IPS-NIHi7 (cell line): ENCODE results near the gene LRRC56.
"Not testable (repeated sequence)": the region's sequence is repeated elsewhere in the genome, so short reads cannot be mapped to it uniquely, and the experiment has no call there.

Experiments
- DNase-seq: peaks from one replicate; pipeline ENCODE4 v3.0.0; 2012; ENCODE audit warnings: mixed read lengths; ENCODE audit errors: extremely low spot score

LRRC56 gene

GRCh38 chr11:501683-502287 lies 35.5 kb upstream of the LRRC56 start:
- DNase-seq, result no peak

- DNase-seq, result peak; percentile 8
Observed at GRCh38 chr11:502288-503178, 34.8 kb upstream of the LRRC56 start.

- DNase-seq, result no peak
Observed at GRCh38 chr11:503179-503981, 33.9 kb upstream of the LRRC56 start.

- DNase-seq, result peak; percentile 53
Observed at GRCh38 chr11:504053-504993, 33.0 kb upstream of the LRRC56 start.

- DNase-seq, result no peak
Observed at GRCh38 chr11:504994-505344, 32.4 kb upstream of the LRRC56 start.

- DNase-seq, result peak; percentile 99
Observed at GRCh38 chr11:506238-506994, 30.9 kb upstream of the LRRC56 start.

- DNase-seq, result peak; percentile 99
Observed at GRCh38 chr11:506995-507726, 30.2 kb upstream of the LRRC56 start, which contains the start of gene RNH1. Gene RNH1 (minus strand): TSS chr11:507242. CDS start chr11:502162, 5,080 bp downstream.

GRCh38 chr11:507727-508515 lies 29.4 kb upstream of the LRRC56 start:
- DNase-seq, result no peak

- DNase-seq, result no peak
Observed at GRCh38 chr11:508956-509355, 28.4 kb upstream of the LRRC56 start.

- no peak for DNase-seq
Observed at GRCh38 chr11:512761-513595, 24.3 kb upstream of the LRRC56 start.

- no peak for DNase-seq
Observed at GRCh38 chr11:514606-515005, 22.7 kb upstream of the LRRC56 start.

- DNase-seq, result no peak
Observed at GRCh38 chr11:515131-515530, 22.2 kb upstream of the LRRC56 start.

- DNase-seq, result no peak
Observed at GRCh38 chr11:516400-516799, 20.9 kb upstream of the LRRC56 start.

- DNase-seq, result not testable (repeated sequence)
Observed at GRCh38 chr11:516918-517685, 20.2 kb upstream of the LRRC56 start.

- peak; percentile 91 for DNase-seq
Observed at GRCh38 chr11:518463-519202, 18.7 kb upstream of the LRRC56 start.

- no peak for DNase-seq
Observed at GRCh38 chr11:520428-521176, 16.7 kb upstream of the LRRC56 start.
